Measurements from ENCODE around the gene IGSF6. TPM values are rescaled to one million over a fixed set of nuclear protein-coding genes. Genes with fewer than 3 reads are reported as not detected.

IGSF6 gene
- total RNA-seq, 1 donor from 2014 or later = not detected

DNA sequence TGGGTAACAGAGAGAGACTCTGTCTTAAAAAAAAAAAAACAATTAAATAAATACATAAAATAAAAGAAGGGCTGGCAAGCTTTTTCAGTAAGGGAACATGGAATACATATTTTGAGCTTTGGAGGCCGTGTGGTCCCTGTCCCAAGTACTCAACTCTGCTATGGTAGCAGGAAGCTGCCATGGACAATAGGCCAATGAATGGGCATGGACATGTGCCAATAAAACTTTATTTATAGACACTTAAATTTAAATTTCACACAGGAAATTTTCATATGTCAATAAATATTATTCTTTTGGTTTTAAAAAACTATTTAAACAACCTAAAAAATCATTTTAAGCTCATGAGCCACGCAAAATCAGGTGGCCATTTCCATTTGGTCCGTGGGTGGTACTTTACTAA lies 15.2 kb upstream of the IGSF6 start:
- Mint-ChIP-seq H3K4me1 (peaks cover 3% of the 10 kb centered on the region), H3K9me3 (no peaks in the 10 kb centered on the region), H3K36me3 (no peaks in the 10 kb centered on the region), H3K27ac (no peak overlapping the region), H3K4me3 (no peak overlapping the region), H3K27me3 (ENCODE audit: low read depth) (peaks cover 28% of the 10 kb centered on the region)
- TF ChIP-seq CTCF (IDR thresholded peaks at IDR 0.05; ENCODE audit: unreplicated experiment) = no peak
- DNase-seq (ENCODE audit: low spot score in 2 of 2, unreplicated experiment in 2 of 2) = no peak

- H3K4me1 Mint-ChIP-seq = peaks cover 3% of the 10 kb centered on the region
- no peaks in the 10 kb centered on the region for H3K36me3 Mint-ChIP-seq
- no peak overlapping the region for H3K27ac Mint-ChIP-seq
- no peak overlapping the region for H3K4me3 Mint-ChIP-seq
- H3K9me3 Mint-ChIP-seq = no peaks in the 10 kb centered on the region
- peaks cover 28% of the 10 kb centered on the region for H3K27me3 Mint-ChIP-seq (ENCODE audit: low read depth)
- no peak for DNase-seq (ENCODE audit: low spot score in 2 of 2, unreplicated experiment in 2 of 2)
- no peak for TF ChIP-seq CTCF (IDR thresholded peaks at IDR 0.05; ENCODE audit: unreplicated experiment)
Observed at GRCh38 chr16:21666772-21667171, 14.4 kb upstream of the IGSF6 start.

GRCh38 chr16:21664801-21665492 lies 12.5 kb upstream of the IGSF6 start:
- Mint-ChIP-seq H3K4me3 (no peak overlapping the region), H3K9me3 (no peaks in the 10 kb centered on the region), H3K27ac (no peak overlapping the region), H3K36me3 (no peaks in the 10 kb centered on the region), H3K4me1 (peaks cover 3% of the 10 kb centered on the region), H3K27me3 (ENCODE audit: low read depth) (peaks cover 20% of the 10 kb centered on the region)
- no peak for TF ChIP-seq CTCF (IDR thresholded peaks at IDR 0.05; ENCODE audit: unreplicated experiment)
- DNase-seq (ENCODE audit: low spot score in 2 of 2, unreplicated experiment in 2 of 2) = no peak

GRCh38 chr16:21663889-21664647 lies 11.7 kb upstream of the IGSF6 start, which contains the start of gene OTOA:
OTOA (plus strand) TSS chr16:21663968; CDS start chr16:21678515, 14,547 bp downstream.
- Mint-ChIP-seq H3K27ac (no peak within 1 kb of the TSS), H3K4me1 (peaks cover 3% of the 10 kb centered on the region), H3K36me3 (no peaks in the 10 kb centered on the region), H3K4me3 (peak within 1 kb of the TSS; percentile 30), H3K9me3 (no peaks in the 10 kb centered on the region), H3K27me3 (ENCODE audit: low read depth) (peaks cover 20% of the 10 kb centered on the region)
- no peak for TF ChIP-seq CTCF (IDR thresholded peaks at IDR 0.05; ENCODE audit: unreplicated experiment)
- DNase-seq (ENCODE audit: low spot score in 2 of 2, unreplicated experiment in 2 of 2) = no peak

GRCh38 chr16:21659124-21659523 lies 6.7 kb upstream of the IGSF6 start:
- peaks cover 12% of the 10 kb centered on the region for H3K36me3 Mint-ChIP-seq
- TF ChIP-seq CTCF (IDR thresholded peaks at IDR 0.05; ENCODE audit: unreplicated experiment) = no peak
- no peak overlapping the region for H3K27ac Mint-ChIP-seq
- peaks cover 7% of the 10 kb centered on the region for H3K4me1 Mint-ChIP-seq
- no peaks in the 10 kb centered on the region for H3K9me3 Mint-ChIP-seq
- no peak for DNase-seq (ENCODE audit: low spot score in 2 of 2, unreplicated experiment in 2 of 2)
- H3K4me3 Mint-ChIP-seq = no peak overlapping the region
- H3K27me3 Mint-ChIP-seq (ENCODE audit: low read depth) = peaks cover 10% of the 10 kb centered on the region

Measured in mesothelial cell of epicardium (in vitro differentiated cells).